Left colon (tissue), 2 donors: ENCODE measurements around the gene SMARCAL1. TPM values are rescaled to one million over a fixed set of nuclear protein-coding genes. Genes with fewer than 3 reads are reported as not detected.

Experiments
- ATAC-seq: fragments of 200-7000 bp; cut with Tn5 transposase; one replicate; pipeline ENCODE4 v1.9.1; 2020; ENCODE audit warnings: mild to moderate bottlenecking, moderate library complexity
- DNase-seq, 2 donors: peaks; one replicate each; pipeline ENCODE4 v3.0.0-alpha.2; 2020
- intact Hi-C, 2 donors: fragments of 100-400 bp; cut with DNase I in 1 of 2; cut with micrococcal nuclease in 1 of 2; formaldehyde crosslinking; loops; one replicate each; pipeline versions ENCODE4 v1.11.2 to v1.14.0; 2022; cut with DNase I, micrococcal nuclease
- total RNA-seq, 2 donors: library from RNA; stranded (reverse); fragmentation: NEBNext Ultra II Directional; extraction: Animal tissue kit (Norgen Biotek cat#: 25700); gene quantifications; one replicate each; pipeline ENCODE4 v1.2.1, GENCODE V29; 2021
- donor health status: DM: no; HTN: no; CAD: no.
- donor health status: DM: yes; HTN: yes; CAD: no.

The SMARCAL1 gene
- total RNA-seq, 2 donors from 2014 or later = 14.7 to 16.1 TPM

DNA sequence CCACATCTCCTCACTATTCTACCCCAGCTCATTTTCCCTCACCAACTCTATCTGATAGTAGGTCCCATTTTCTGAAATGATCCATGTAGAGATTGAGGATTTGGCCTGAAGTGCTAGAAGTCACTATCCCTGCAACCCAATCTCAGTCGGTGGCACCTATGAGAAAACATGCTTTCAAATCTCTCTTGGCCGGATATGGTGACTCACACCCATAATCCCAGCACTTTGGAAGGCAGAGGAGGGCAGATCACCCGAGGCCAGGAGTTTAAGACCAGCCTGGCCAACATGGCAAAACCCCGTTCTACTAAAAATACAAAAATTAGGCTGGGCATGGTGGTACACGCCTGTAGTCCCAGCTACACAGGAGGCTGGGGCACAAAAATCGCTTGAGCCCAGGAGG lies 20.9 kb upstream of the SMARCAL1 start:
- DNase-seq = no peak
- ATAC-seq = no peak
- intact Hi-C loops = no loop called here

DNA sequence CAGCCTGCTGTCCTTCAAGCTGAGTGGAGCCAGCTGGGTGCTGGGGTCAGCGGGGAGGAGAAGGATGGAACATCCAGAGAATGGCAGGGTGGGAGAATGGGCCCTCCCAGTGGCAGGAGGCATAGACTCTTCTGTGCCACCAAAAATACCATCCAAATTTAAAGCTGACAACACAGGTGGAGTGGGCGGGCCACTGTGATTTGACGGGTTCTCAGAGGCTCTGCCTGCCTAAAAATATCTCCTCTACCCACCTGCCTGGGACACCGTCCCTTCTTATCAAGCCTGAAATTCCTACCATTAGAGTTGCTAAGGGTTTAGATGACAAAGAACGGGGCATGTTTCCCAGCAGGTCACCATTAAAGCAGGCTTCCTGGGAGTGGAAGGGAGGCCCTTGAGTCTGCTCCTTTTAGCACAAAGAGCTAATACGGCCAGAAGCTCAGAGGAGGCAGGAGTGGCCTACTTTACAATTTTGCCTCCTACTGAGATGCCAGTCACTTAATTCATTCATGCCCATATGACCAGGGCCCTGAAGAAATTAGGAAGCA lies 20.2 kb upstream of the SMARCAL1 start:
- DNase-seq = no peak
- intact Hi-C loops = no loop called here
- ATAC-seq = no peak

GRCh38 chr2:216392945-216393840 lies 19.1 kb upstream of the SMARCAL1 start:
- DNase-seq (no peak), ATAC-seq (no peak)
- intact Hi-C loops = no loop called here

DNA sequence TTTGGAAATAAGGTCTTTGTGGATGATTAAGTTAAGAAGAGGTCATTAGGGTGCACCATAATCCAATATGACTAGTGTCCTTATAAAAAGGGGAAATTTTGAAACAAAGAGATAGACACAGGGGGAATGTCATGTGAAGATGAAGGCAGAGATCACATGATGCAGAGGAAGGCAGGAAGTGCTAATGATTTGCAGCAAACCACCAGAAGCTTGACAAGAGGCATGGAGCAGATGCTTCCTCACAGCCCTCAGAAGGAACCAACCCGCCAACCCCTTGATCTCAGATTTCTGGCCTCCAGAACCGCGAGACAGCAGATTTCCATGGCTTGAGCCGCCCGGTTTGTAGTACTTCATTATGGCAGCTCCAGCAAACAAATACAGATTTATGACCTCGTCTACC lies 17.4 kb upstream of the SMARCAL1 start:
- intact Hi-C loops = no loop called here
- no peak for ATAC-seq
- DNase-seq = no peak

- no peak for DNase-seq
Measured at GRCh38 chr2:216399621-216400020, 12.7 kb upstream of the SMARCAL1 start.

DNA sequence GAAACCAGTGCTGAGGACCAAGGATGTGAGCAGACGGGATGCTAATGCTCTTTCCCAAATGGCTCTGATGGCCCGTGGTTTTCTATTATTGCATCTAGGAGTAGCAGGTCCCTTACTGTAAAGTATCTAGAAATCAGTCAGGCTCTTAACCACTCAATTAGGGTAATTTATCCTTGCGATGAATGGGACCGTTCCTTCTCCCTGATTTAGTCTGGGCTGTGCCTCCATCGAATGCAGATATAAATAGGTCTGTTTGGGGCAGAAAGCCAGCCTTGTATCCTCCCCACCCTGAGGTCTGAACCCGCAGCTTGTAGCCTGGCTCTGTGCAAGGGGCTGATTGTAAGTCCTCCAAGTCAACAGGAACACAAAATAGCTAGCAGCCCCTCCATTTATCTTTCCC lies 9.5 kb upstream of the SMARCAL1 start:
- no peak for DNase-seq
- no peak for ATAC-seq
- intact Hi-C loops = no loop called here

More at GRCh38 chr2:216399621-216400020, 12.7 kb upstream of the SMARCAL1 start:
- intact Hi-C loops = no loop called here
- no peak for ATAC-seq

DNA sequence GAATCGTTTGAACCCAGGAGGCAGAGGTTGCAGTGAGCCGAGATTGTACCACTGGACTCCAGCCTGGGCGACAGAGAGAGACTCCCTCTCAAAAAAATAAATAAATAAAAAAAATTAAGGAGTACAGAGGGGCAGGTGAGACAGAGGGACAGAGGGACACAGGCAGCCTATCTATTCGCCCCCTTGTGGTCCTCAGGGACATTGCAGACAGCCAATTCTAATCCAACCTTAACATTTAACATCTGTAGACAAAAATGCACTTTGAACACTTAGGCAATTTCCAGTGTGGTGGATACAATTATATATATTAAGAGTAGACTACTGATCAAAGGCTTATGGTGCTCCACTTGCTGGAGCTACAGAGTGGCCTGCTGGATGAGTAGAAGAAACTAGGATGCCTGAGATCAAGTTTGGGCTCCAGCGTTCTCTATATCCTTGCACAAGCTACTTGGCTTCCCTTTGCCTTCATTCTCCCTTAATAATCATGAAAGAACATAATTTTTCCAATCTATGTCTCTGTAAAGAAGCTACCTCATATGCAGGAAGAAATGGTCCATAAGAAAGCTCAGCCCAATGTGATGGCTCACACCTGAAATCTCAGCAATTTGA lies 8.2 kb upstream of the SMARCAL1 start:
- intact Hi-C loops = no loop called here
- peak in 1 of 2 donors; percentile 43 for DNase-seq
- ATAC-seq = peak; percentile 64

DNA sequence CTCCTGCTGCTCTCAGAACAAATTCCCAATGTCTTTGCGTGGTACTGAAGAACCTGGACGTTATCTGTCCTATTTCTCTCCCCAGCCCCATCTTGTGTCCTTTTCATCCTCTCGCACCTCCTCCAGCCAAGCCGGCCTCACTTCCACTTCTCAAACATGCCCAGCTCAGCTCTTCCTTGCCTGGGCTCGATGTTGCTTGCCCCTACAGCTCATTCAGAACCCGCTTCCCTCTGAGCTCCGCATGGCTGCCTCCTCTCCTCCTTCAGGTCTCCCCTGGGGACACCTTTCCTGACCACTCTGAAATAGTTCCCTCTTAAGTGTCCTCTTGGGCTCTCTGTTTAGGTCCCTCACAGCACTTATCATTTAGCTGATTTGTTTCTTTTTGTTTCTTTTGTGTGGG lies 6.7 kb upstream of the SMARCAL1 start:
- no peak for ATAC-seq
- intact Hi-C loops = no loop called here
- no peak for DNase-seq

- intact Hi-C loops = no loop called here
- no peak for DNase-seq
- no peak for ATAC-seq
Measured at GRCh38 chr2:216406826-216407225, 5.5 kb upstream of the SMARCAL1 start.

- ATAC-seq (no peak), DNase-seq (no peak)
- intact Hi-C loops = no loop called here
Measured at GRCh38 chr2:216408426-216409290, 3.6 kb upstream of the SMARCAL1 start.

DNA sequence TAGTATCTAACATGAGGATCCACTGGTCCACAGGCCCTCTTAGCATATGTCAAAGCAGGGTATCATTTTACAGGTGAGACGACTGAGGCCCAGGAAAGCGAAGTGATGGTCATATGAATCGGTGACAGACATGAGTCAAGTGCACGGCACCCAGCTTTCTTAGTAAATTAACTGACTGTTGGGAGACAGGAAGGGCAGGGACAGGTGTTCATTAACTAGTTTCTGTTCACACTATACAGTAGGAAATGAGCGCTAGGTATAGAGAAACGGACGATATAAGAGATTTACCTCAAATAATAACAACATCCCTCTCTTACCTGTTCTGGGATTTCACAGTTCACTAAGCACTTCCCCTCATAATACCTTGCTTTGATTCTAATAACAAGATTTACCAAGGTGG lies 1.7 kb upstream of the SMARCAL1 start:
- DNase-seq (no peak), ATAC-seq (no peak)
- intact Hi-C loops = no loop called here

DNA sequence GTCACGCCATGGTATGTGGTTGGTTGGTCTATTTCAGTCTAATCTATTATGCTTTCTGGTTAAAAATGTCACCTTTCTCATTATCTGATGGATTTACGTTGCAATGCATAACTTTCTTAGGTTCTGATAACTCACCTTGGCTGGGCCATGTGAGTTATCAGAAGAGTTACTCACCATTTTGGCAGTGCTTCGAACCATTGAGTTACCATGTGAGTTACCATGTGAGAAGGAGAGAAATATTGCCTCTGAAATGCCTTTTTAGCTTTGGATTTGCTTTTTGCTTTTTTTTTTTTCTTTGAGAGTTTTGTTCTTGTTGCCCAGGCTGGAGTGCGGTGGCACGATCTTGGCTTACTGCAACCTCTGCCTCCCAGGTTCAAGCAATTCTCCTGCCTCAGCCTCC lies 1.6 kb downstream of the SMARCAL1 start:
- DNase-seq (no peak), ATAC-seq (no peak)
- intact Hi-C loops = no loop called here

- ATAC-seq (no peak), DNase-seq (no peak)
- intact Hi-C loops = no loop called here
Measured at GRCh38 chr2:216414772-216415319, 2.6 kb downstream of the SMARCAL1 start.

DNA sequence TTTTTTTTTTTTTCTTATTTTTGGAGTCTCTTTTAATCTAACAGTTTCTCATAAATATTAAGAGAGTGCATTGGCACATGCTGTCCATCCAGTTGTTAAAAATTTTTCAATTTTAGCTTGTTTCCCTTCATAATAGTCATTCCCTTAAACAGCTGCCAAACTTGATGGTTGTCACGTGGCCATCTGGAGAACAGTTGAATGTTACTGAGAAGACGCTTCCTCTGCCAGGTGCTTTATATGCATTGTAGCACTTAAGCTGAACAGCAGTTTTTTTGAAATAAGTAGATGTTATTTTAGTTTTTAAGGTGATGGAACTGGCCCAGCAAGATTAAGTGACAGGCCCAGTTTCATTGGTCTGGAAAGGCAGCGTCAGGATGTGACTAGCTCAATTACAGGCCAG lies 3.3 kb downstream of the SMARCAL1 start:
- DNase-seq (no peak), ATAC-seq (no peak)
- intact Hi-C loops = no loop called here

GRCh38 chr2:216416571-216417307 lies 4.5 kb downstream of the SMARCAL1 start:
- no peak for ATAC-seq

DNA sequence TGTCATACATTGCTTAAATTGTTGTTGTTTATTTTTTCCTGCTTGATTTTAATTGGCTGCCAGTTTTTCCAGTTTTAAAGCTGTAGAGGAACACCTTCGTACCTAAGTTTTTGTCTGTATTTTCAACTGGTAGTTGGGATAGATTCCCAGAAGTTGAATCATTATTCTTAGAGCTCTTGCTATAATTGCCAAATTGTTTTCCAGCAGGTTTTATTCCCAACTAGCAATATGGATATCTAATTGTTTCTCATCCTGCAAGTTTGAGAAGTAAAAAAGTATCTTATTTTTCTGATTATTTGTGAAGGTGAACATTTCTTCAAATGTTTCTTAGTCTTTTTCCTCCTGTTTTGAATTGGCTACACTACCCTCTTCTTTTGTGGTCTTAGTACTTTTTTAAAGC lies 6.7 kb downstream of the SMARCAL1 start:
- DNase-seq (no peak), ATAC-seq (no peak)
- intact Hi-C loops = no loop called here

More at GRCh38 chr2:216416571-216417307, 4.5 kb downstream of the SMARCAL1 start:
- intact Hi-C loops = no loop called here
- DNase-seq = no peak

GRCh38 chr2:216420367-216421101 lies 8.2 kb downstream of the SMARCAL1 start:
- intact Hi-C loops = no loop called here
- no peak for ATAC-seq

GRCh38 chr2:216423071-216423470 lies 10.8 kb downstream of the SMARCAL1 start:
- no peak for DNase-seq
- no peak for ATAC-seq
- intact Hi-C loops = no loop called here

More at GRCh38 chr2:216420367-216421101, 8.2 kb downstream of the SMARCAL1 start:
- DNase-seq = no peak
